ENCODE data around the gene PITHD1.
"Not testable (repeated sequence)": the region's sequence is repeated elsewhere in the genome, so short reads cannot be mapped to it uniquely, and the experiment has no call there.

Gene PITHD1

GRCh38 chr1:23817633-23818032, 39.4 kb downstream of the PITHD1 start:
- no peaks in the 10 kb centered on the region for H3K27me3 ChIP-seq
- peaks cover 0 to 23% (median 0%) of the 10 kb centered on the region in 11 experiments; a peak in 2 of 22 replicates for H4K20me1 ChIP-seq
- H3K4me3 ChIP-seq = no peak overlapping the region
- peak overlapping the region in 3 of 11 experiments; percentile 7 to 45 (median 16); a peak in 3 of 22 replicates for H3K4me2 ChIP-seq
- peaks cover 57 to 82% (median 69%) of the 10 kb centered on the region in 11 experiments for H3K36me3 ChIP-seq
- peaks cover 0 to 27% (median 7%) of the 10 kb centered on the region in 10 experiments; a peak in 10 of 20 replicates for H3K4me1 ChIP-seq
- H3K27ac ChIP-seq = 0 out of 22 replicates have a peak overlapping the region, but pooled peaks of 1 of the 11 experiments have one; percentile 37
- no peak for TF ChIP-seq Cebpa-rat (IDR thresholded peaks at IDR 0.05)
- H3K9ac ChIP-seq = peak overlapping the region in 3 of 11 experiments; percentile 15 to 25 (median 21); a peak in 3 of 22 replicates
- H3K9me3 ChIP-seq (replicated peaks in 1 of 11) = no peaks in the 10 kb centered on the region

- Histone ChIP-seq H3K36me3 (peaks cover 8 to 21% (median 13%) of the 10 kb centered on the region in 11 experiments; a peak in 17 of 22 replicates), H3K4me2 (peak overlapping the region; percentile 80 to 96 (median 93)), H3K27ac (no peak overlapping the region; a peak in 1 of 22 replicates), H3K27me3 (no peaks in the 10 kb centered on the region), H3K4me3 (peak overlapping the region in 6 of 10 experiments; percentile 74 to 95 (median 90); a peak in 5 of 20 replicates), H3K9ac (peak overlapping the region in 5 of 11 experiments; percentile 96 to 99 (median 99); a peak in 5 of 22 replicates), H3K4me1 (peaks cover 17 to 33% (median 21%) of the 10 kb centered on the region in 10 experiments), H3K9me3 (replicated peaks in 1 of 11) (no peaks in the 10 kb centered on the region), H4K20me1 (peaks cover 0 to 23% (median 0%) of the 10 kb centered on the region in 11 experiments; a peak in 2 of 22 replicates)
- no peak for TF ChIP-seq Cebpa-rat (IDR thresholded peaks at IDR 0.05)
Observed at GRCh38 chr1:23823767-23824166, 45.5 kb downstream of the PITHD1 start.

GRCh38 chr1:23824711-23825075, 46.5 kb downstream of the PITHD1 start:
- Histone ChIP-seq H3K27ac (peak overlapping the region; percentile 94 to 99 (median 98)), H3K9me3 (replicated peaks in 1 of 11) (no peaks in the 10 kb centered on the region), H3K4me2 (peak overlapping the region; percentile 80 to 96 (median 93)), H3K4me1 (peaks cover 17 to 33% (median 21%) of the 10 kb centered on the region in 10 experiments), H3K9ac (peak overlapping the region; percentile 95 to 99 (median 98)), H3K36me3 (peaks cover under 1 to 11% (median 6%) of the 10 kb centered on the region in 11 experiments; a peak in 14 of 22 replicates), H3K4me3 (peak overlapping the region; percentile 74 to 96 (median 92)), H4K20me1 (peaks cover 0 to 23% (median 0%) of the 10 kb centered on the region in 11 experiments; a peak in 2 of 22 replicates), H3K27me3 (no peaks in the 10 kb centered on the region)
- no peak for TF ChIP-seq Cebpa-rat (IDR thresholded peaks at IDR 0.05)

- no peak for TF ChIP-seq Cebpa-rat (IDR thresholded peaks at IDR 0.05)
- peak within 1 kb of the TSS; percentile 74 to 96 (median 92) for H3K4me3 ChIP-seq
- no peaks in the 10 kb centered on the region for H3K9me3 ChIP-seq (replicated peaks in 1 of 11)
- H3K36me3 ChIP-seq = peaks cover 0 to 6% (median 1%) of the 10 kb centered on the region in 11 experiments; a peak in 10 of 22 replicates
- peaks cover 17 to 32% (median 21%) of the 10 kb centered on the region in 10 experiments for H3K4me1 ChIP-seq
- H4K20me1 ChIP-seq = peaks cover 0 to 18% (median 0%) of the 10 kb centered on the region in 11 experiments; a peak in 2 of 22 replicates
- peak within 1 kb of the TSS; percentile 80 to 96 (median 93) for H3K4me2 ChIP-seq
- H3K9ac ChIP-seq = peak within 1 kb of the TSS; percentile 95 to 99 (median 98)
- no peaks in the 10 kb centered on the region for H3K27me3 ChIP-seq
- H3K27ac ChIP-seq = peak within 1 kb of the TSS; percentile 94 to 99 (median 98)
Observed at GRCh38 chr1:23825076-23825761, 47.0 kb downstream of the PITHD1 start, which contains the start of gene HMGCL. TSS of gene HMGCL (minus strand) at chr1:23825429. CDS start at chr1:23825415, 14 bp downstream.

- Histone ChIP-seq H4K20me1 (peaks cover 0 to 11% (median 0%) of the 10 kb centered on the region in 11 experiments; a peak in 2 of 22 replicates), H3K4me3 (peak overlapping the region; percentile 74 to 96 (median 92)), H3K4me2 (peak overlapping the region; percentile 69 to 96 (median 93)), H3K27ac (peak overlapping the region; percentile 94 to 99 (median 98)), H3K36me3 (no peaks in the 10 kb centered on the region), H3K9ac (peak overlapping the region; percentile 95 to 99 (median 98)), H3K4me1 (peaks cover 17 to 25% (median 20%) of the 10 kb centered on the region in 10 experiments), H3K27me3 (no peaks in the 10 kb centered on the region), H3K9me3 (replicated peaks in 1 of 11) (no peaks in the 10 kb centered on the region)
- no peak for TF ChIP-seq Cebpa-rat (IDR thresholded peaks at IDR 0.05)
Observed at GRCh38 chr1:23825762-23826522, 47.7 kb downstream of the PITHD1 start.

GRCh38 chr1:23826590-23826989, 48.4 kb downstream of the PITHD1 start:
- H3K36me3 ChIP-seq; H3K27ac ChIP-seq; H3K9ac ChIP-seq; H3K4me3 ChIP-seq; H4K20me1 ChIP-seq; H3K27me3 ChIP-seq; H3K9me3 ChIP-seq (replicated peaks in 1 of 11): not testable (repeated sequence)
- Histone ChIP-seq H3K4me1 (peaks cover 17 to 24% (median 20%) of the 10 kb centered on the region in 10 experiments), H3K4me2 (peak overlapping the region in 1 of 11 experiments; percentile 89; a peak in 1 of 22 replicates)

GRCh38 chr1:23827717-23828116, 49.5 kb downstream of the PITHD1 start:
- no peaks in the 10 kb centered on the region for H3K36me3 ChIP-seq
- H4K20me1 ChIP-seq = no peaks in the 10 kb centered on the region
- H3K9me3 ChIP-seq (replicated peaks in 1 of 11) = no peaks in the 10 kb centered on the region
- TF ChIP-seq Cebpa-rat (IDR thresholded peaks at IDR 0.05) = no peak
- no peak overlapping the region for H3K4me3 ChIP-seq
- H3K9ac ChIP-seq = peak overlapping the region in 1 of 11 experiments; percentile 9; a peak in 1 of 22 replicates
- no peaks in the 10 kb centered on the region for H3K27me3 ChIP-seq
- no peak overlapping the region for H3K4me2 ChIP-seq
- H3K4me1 ChIP-seq = peaks cover 17 to 24% (median 20%) of the 10 kb centered on the region in 10 experiments
- H3K27ac ChIP-seq = no peak overlapping the region

GRCh38 chr1:23834156-23834555, 55.9 kb downstream of the PITHD1 start:
- H3K9ac ChIP-seq; H3K4me2 ChIP-seq; H3K27ac ChIP-seq; H3K4me3 ChIP-seq; H4K20me1 ChIP-seq; H3K9me3 ChIP-seq (replicated peaks in 1 of 11); H3K27me3 ChIP-seq; H3K36me3 ChIP-seq: not testable (repeated sequence)
- peaks cover 11 to 20% (median 14%) of the 10 kb centered on the region in 10 experiments for H3K4me1 ChIP-seq

GRCh38 chr1:23836037-23836436, 57.8 kb downstream of the PITHD1 start:
- no peak for TF ChIP-seq Cebpa-rat (IDR thresholded peaks at IDR 0.05)
- H3K9ac ChIP-seq = no peak overlapping the region
- no peaks in the 10 kb centered on the region for H3K36me3 ChIP-seq
- H3K4me1 ChIP-seq = peaks cover 12 to 22% (median 16%) of the 10 kb centered on the region in 10 experiments
- no peaks in the 10 kb centered on the region for H3K9me3 ChIP-seq (replicated peaks in 1 of 11)
- H3K27me3 ChIP-seq = no peaks in the 10 kb centered on the region
- no peak overlapping the region for H3K27ac ChIP-seq
- peak overlapping the region in 3 of 11 experiments; percentile 3 to 15 (median 6); a peak in 3 of 22 replicates for H3K4me2 ChIP-seq
- H3K4me3 ChIP-seq = no peak overlapping the region
- no peaks in the 10 kb centered on the region for H4K20me1 ChIP-seq

All from BLaER1 treated with 17β-estradiol and CSF1 and Interleukin-3, amounts not matched to agents 10 nM and 100 nM (cell line).